ENCODE results near the gene KIFC3.
"Not testable (repeated sequence)": the region's sequence is repeated elsewhere in the genome, so short reads cannot be mapped to it uniquely, and the experiment has no call there.

Gene KIFC3

GRCh38 chr16:57803134-57803990 lies 1.1 kb upstream of the KIFC3 start:
- peak; percentile 85 for DNase-seq (ENCODE audit: low spot score)

GRCh38 chr16:57801809-57802340 lies 416 bp downstream of the KIFC3 start:
- DNase-seq (ENCODE audit: low spot score) = no peak

- DNase-seq (ENCODE audit: low spot score) = no peak
These were observed 1.0 kb downstream of the KIFC3 start for GRCh38 chr16:57801098-57801808.

DNA sequence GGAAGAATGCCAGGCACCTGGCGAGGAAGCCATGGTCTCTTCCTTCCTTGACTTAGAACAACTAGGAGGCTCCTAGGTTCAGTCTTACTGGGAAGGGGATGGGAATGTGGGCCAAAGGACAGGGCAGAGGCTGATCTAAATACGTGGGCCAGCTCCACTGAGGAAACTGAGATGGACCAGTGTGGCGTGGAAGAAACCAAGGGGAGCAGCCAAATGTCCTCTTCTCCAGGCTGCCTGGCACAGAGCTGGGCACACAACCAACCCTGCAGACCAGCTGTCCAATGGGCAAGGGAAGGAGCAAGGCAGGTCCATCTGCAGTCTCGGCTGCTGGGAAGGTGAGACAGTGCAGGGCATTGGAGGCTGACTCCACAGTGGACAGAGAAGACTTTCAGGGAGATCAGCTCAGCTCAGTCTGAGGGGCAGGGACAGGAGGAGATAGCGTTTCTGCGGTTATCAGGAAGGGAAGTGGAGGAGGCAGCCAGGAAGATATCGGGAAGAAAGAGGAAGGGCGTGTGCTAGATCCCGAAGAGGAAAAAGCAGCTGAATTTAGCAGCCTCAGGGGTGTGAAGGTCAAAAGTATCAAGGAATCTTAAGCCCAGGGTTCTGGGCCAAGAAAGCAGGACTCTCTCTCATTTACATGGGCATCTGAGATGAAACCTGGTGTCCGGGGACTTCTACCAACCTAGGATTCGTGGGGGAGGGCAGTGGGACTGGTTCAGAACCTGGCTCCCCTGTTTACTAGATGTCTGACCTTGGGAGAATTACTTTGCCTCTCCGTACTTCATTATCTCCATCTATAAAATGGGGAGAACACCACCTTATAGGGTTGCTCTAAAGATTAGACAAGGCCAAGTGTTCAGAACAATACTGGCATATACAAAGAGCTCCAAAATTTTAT lies 1.8 kb downstream of the KIFC3 start:
- DNase-seq (ENCODE audit: low spot score) = no peak

DNA sequence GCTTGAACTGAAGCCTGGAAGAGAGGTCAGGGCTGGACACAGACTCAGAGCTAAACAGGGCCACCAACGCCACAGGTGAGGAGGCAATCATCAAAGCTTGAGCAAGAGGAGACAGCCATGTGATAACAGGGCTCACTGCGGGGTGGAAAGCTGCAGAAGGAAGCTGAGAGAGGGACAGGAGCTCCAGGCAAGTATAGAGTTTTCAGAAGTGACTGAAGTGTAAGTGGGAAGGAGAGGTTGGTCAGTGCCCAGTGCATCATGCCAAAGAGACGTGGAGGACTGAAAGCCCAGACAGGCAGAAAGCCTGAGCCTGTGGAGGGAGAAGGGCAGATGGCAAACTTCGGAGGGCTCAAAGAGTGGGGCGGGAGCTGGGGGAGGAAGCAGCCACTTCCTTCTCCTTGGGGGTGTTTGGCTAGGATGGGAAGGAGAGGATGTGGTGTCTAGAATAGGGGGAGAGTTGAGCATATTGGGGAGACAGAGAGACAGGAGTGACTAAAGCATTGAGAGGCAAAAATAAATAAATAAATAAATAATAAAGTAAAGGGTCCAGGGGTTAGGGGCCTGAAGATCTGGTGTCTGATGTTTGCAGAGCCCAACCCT lies 2.6 kb downstream of the KIFC3 start:
- DNase-seq (ENCODE audit: low spot score) = peak; percentile 23

DNA sequence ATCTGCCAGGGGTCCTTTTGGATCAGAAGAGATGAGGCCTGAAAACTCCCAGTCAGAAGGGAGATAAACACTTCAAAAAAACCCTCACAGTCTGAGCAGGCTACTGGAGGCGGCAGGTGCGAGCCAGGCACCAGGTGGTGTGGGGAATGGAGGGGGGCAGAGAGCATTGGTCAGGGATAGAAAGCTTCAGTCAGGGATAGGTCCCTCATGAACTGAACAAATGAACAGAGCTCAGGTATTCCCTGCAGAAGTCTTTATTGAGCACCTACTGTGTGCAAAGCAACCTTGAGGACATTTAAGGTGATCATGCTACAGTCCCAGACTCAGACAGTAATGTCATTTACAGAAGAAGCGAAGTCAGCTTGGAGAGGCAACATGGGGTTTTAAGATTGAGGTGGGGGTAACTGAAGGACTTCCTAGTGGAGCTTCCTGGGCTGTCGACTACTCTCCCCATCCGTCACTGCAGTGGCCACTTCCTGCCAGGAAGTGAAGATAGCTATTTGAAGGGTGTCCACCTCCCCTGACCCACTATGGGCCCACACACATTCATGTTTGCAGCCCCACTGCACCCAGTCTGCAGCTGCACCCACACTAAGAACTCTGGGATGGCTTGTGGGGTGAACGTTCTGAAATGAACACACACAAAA lies 3.2 kb downstream of the KIFC3 start:
- no peak for DNase-seq (ENCODE audit: low spot score)

- no peak for DNase-seq (ENCODE audit: low spot score)
These were observed 4.0 kb downstream of the KIFC3 start for GRCh38 chr16:57798267-57798810.

DNA sequence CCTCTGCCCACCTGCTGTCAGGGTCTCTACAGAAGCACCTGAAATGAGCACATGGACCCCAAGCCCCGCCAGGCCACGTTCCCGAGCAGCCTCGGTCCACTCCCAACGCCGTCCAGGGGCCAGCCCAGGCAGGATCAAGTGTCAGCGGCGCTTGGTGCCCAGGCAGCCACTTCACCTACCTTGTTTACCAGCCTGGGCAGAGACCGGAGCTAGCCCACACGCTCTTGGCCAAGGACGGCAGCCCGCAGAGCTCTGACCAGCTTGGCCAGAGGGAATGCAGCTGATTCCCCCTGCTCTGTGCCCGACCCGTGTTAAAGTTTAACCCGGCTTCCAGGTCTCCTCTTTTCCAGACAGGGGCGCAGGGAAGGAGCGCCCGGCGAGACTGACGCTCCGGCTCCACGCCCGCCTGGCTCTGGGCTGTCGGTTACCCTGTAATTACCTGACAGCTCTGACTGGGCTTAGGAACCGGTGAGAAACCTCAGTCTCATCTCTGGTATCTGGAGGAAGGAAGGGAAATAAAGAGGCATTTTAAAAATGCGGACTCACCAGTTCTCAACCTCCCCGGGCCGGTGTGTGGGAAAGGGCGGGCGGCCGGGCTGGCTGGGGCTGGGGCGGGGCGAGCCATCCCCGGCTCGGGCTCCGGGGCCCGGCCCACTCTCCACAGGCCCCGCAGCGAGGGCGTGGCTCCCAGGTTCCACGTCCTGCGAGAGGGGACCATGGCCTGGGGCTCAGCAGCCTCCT lies 4.6 kb downstream of the KIFC3 start:
- no peak for DNase-seq (ENCODE audit: low spot score)

GRCh38 chr16:57797216-57797525 lies 5.1 kb downstream of the KIFC3 start:
- DNase-seq (ENCODE audit: low spot score) = no peak

GRCh38 chr16:57796014-57796413 lies 6.3 kb downstream of the KIFC3 start:
- DNase-seq (ENCODE audit: low spot score) = not testable (repeated sequence)

GRCh38 chr16:57795431-57795878 lies 6.8 kb downstream of the KIFC3 start:
- peak; percentile 66 for DNase-seq (ENCODE audit: low spot score)

- DNase-seq (ENCODE audit: low spot score) = no peak
These were observed 7.4 kb downstream of the KIFC3 start for GRCh38 chr16:57794849-57795430.

GRCh38 chr16:57791893-57792461 lies 10.3 kb downstream of the KIFC3 start:
- no peak for DNase-seq (ENCODE audit: low spot score)

GRCh38 chr16:57791195-57791892 lies 10.9 kb downstream of the KIFC3 start:
- DNase-seq (ENCODE audit: low spot score) = no peak

- DNase-seq (ENCODE audit: low spot score) = no peak
These were observed 13.3 kb downstream of the KIFC3 start for GRCh38 chr16:57788951-57789350.

- no peak for DNase-seq (ENCODE audit: low spot score)
These were observed 13.9 kb downstream of the KIFC3 start for GRCh38 chr16:57788252-57788841.

DNA sequence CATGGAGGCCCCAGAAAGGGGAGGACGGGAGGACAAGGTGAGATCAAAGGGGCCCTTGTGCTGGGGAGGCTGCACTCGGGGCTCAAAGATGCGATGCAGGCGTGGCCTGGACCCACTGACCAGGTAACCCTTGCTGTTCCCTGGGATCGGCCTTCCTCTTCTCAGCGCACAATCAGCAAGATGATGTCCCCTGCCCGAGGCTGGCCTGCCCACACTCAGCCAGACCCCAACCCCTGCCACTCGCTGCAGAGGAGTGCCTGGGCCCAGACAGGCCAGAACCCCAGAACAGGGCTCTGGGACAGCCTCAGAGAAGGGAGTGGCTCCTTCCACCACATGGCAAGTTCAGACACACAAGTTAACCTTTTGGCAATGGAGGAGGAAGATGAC lies 14.8 kb downstream of the KIFC3 start:
- no peak for DNase-seq (ENCODE audit: low spot score)

All from Ammon's horn (tissue), 1 donor.